GM21576 (cell line): ENCODE data around the gene IPCEF1.

Source experiments
- ATAC-seq: cut with Tn5 transposase; IDR thresholded peaks from one replicate; pipeline ENCODE4 v1.9.1; 2021; ENCODE audit warnings: mild to moderate bottlenecking, moderate library complexity; ENCODE audit not compliant: unreplicated experiment

The IPCEF1 gene, protein sequence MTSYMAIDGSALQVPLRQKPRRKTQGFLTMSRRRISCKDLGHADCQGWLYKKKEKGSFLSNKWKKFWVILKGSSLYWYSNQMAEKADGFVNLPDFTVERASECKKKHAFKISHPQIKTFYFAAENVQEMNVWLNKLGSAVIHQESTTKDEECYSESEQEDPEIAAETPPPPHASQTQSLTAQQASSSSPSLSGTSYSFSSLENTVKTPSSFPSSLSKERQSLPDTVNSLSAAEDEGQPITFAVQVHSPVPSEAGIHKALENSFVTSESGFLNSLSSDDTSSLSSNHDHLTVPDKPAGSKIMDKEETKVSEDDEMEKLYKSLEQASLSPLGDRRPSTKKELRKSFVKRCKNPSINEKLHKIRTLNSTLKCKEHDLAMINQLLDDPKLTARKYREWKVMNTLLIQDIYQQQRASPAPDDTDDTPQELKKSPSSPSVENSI

DNA sequence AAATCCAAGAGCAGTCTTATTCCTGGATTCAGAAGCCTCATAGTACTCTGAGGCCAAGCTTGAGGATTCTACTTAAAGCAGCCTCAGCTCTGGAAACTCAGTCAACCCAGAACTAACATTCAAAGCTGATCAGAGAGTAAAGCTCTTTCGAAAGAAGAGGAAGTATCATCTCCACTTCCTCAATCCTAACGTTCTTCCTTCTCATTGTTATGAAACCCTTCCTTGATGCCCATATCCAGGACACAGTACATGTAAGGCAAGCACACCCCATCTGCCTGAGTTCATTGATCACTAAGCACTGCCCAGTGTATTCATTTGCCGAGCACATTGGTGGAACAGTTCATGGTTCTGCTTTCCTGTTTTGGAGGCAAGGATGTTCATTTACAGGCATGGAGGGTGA, at the start of gene IPCEF1:
IPCEF1 (minus strand) TSS at position 114 of the 400 bp plus-strand sequence. CDS start 90,856 bp downstream, outside the sequence.
- ATAC-seq, result no peak

DNA sequence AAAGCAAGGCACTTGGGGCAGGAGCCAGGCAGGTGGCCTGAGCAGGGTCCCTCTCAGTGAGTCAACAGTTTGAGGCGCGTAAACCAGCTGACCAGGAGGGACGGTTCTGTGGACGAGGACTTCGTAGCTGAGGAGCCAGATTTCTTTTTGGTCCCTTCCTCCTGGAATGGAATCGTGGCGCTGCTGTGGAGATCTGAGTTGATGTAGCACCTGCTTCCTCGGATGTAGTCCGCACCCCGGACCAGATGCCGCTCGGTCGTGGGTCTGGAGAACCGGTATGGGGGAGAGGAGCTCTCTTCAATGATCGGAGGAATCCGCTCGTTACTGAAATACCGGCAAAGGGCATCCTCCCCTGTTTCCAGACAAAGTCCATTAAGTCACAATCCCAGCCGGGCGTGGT, 49.7 kb upstream of the IPCEF1 start:
- no peak for ATAC-seq

GRCh38 chr6:154404791-154405400, 48.3 kb upstream of the IPCEF1 start:
- no peak for ATAC-seq

- no peak for ATAC-seq
Measured at GRCh38 chr6:154403788-154404187, 47.2 kb upstream of the IPCEF1 start.

DNA sequence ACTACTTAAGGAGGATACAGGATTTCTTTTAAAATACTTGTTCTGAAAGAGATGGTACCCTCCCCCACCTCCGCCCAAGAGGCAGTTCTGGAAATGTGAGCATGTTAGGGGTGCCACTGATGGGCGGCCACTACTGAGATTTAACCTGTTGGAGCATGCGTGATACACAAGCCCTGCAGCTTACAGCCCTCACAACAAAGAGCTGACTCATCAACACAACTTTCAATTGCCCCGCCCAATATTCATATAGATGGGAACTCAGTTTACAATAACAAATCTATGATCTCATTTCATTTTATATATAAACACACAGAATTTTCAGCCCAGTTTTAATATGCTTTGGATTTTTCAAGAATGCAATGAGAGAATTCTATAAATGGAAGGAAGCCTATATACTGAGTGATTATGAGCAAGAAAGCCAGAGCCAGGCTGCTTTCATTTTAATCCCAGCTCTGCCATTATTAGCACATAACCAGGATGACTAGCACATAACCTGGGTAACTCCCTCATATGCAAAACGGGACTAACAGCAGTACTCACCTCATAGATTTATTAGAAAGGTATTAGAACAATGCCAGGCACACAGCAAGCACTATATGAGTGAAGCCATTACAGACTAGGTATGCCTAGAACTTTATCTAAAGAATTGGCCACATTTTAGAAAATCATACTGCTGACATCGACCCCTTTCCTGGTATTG, 45.6 kb upstream of the IPCEF1 start:
- ATAC-seq, result no peak

- ATAC-seq, result no peak
Measured at GRCh38 chr6:154399097-154399496, 42.5 kb upstream of the IPCEF1 start.

DNA sequence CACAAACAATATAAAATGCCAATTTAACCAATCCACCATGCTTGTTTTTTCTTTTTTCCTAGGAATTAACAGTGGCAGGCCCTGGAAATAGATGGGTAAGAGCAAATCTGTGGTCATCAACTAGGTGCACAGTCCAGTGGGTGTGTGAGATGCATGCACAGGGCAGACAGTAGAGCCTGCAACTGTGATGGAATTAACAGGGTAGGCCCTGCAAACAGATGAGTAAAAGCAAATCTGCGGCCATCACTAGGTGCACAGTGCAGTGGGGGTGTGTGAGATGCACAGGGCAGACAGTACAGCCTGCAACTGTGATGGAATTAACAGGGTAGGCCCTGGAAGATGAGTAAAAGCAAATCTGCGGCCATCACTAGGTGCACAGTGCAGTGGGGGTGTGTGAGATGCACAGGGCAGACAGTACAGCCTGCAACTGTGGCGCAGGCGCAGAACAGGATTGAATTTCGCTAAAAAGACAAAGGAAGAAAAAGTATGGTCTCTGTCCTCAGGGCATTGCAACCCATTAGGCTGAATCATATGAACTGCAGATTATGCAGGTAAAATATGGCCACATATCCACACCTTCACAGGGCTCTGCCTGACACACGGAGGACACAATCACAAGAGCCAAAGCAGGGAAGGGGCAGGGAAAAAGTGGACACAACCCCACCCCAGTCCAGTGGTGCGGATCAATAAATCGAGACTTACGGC, 41.0 kb upstream of the IPCEF1 start:
- ATAC-seq, result no peak

DNA sequence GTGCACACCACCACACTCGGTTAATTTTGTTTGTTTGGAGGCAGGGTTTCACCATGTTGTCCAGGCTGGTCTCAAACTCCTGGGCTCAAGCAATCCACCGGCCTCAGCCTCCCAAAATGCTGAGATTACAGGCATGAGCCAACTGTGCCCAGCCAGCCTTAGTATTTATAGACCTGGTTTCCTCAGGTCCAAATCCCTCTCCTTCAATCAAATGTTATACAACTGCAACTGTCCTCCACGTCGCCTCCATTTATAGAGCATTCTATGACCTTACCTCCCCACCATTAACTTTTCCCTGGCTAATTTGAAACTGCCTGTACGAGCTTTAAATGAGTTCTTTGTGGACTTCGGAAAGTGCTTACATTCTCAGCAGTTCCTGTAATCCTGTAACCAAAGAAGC, 39.3 kb upstream of the IPCEF1 start:
- ATAC-seq, result no peak

- ATAC-seq, result no peak
Measured at GRCh38 chr6:154395316-154395715, 38.7 kb upstream of the IPCEF1 start.

DNA sequence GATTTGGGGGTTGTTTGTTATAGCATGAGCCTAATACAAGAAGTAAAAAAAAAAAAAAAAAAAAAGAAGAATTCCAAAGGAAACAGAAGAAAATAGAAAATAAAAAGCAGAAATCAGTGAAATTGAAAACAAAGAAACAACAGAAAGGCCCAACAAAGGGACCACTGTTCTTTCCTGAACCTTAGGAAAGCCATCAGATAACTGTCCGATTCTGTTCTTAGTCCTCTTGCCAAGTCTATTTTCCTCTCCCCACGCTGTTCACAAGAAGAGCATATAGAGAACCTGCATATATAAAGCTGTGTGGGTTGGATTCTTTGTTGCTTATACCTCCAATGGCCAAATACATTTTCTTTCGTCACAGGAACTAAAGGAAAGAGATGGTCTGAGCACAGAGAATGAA, 38.0 kb upstream of the IPCEF1 start:
- no peak for ATAC-seq

DNA sequence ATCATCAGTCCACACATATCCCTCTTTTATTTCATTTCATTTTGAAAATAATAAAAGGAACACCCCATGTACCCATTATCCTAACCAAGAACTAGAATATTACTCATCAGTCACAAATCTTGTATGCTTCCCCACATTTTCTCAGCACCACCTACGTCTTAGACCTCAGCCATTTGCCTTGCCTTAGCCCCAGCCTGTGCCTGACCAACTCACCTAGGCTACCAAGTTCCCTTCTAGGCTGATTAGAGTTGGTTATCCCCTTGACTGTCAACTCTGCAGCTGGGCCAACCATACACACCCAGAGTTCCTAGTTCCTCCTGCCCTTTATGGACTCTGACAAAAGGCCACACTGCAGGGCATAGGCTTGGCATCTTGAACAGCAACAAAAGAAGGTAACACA, 33.4 kb upstream of the IPCEF1 start:
- ATAC-seq, result no peak

DNA sequence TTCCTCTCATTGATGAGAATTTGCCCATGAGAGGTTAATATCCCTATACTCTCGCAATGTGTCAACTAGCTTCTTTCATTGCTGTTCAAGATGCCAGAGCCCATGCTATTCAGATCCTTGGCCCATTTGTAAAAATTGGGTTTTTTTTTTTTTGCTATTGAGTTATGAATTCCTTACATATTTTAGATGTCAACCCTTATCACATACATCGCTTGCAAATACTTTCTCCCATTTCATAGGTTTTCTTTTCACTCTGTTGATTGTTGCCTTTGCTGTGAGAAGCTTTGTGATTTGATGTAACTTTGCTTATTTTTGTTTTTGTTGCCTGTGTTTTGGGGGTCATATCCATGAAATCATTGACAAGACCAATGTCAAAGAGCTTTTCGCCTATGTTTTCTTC, 32.2 kb upstream of the IPCEF1 start:
- ATAC-seq, result no peak

DNA sequence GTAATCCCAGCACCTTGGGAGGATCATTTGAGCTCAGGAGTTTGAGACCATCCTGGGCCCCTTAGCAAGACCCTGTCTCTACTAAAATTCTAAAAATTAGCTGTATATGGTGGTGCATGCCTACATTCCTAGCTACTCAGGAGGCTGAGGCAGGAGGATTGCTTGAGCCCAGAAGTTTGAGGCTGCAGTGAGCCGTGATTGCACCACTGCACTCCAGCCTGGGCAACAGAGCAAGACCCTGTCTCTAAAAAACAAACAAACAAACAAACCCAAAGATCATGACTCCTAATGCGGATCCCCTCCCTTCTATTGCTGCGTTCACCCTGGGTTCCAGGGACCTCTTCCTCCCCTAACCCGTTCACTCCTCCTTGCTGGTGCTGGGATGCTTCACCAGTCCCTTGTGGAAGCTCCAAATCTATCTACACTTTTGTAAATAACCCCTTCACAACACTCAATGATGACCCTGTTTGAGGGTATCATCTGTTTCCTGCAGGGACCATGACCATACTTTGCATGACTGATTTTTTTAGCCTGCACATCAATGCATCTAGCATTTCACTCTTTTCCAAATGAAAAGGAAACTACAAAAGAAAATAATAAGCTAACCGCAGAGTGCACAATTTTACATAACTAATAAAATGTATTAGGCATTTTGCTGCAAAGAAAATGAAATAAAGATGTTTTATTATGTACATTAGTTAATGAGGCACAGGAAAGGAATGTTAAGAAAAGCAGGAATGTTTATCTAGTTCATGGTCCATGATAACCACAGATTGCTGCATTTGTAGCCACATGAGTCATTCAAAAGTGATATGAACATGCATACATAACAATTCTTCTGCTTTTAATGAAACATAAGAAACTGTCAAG, 30.5 kb upstream of the IPCEF1 start:
- no peak for ATAC-seq

- no peak for ATAC-seq
Measured at GRCh38 chr6:154384191-154384590, 27.6 kb upstream of the IPCEF1 start.

DNA sequence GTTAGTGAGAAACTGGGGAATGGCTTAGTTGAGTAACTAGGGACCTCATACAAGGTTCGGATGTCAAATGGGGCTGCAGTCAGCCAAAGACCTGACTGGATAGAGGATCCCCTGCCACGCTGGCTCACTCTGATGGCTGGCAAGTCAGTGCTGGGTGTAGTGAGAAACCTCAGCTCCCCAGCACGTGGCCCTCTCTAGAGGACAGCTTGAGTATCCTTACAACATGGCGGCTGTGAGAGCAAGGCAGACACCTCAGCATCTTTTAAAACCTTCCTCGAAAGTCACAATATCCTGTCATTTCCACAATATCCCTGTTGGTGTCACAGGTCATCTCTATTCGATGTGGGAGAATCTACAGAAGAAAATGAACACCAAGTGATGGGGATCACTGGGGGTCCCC, 26.7 kb upstream of the IPCEF1 start:
- no peak for ATAC-seq

DNA sequence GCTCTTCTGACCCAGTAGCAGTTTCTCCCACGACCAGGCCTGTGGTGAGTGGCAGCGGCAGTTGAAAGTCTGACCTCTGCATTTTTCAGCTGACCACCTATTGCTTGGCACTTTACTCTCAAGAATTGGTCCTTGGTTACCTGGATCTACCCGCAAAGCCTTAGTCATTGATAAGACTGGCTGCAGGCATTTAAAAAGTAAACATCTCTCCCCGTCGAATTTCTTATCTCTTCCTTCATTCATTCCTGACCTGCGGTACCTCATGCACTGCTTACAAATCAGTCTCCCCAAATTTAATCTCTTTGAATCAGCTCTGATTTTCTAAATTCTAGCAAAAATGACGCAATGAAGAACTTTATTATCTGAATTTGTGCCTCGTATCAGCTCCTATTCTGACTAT, 26.1 kb upstream of the IPCEF1 start:
- no peak for ATAC-seq

DNA sequence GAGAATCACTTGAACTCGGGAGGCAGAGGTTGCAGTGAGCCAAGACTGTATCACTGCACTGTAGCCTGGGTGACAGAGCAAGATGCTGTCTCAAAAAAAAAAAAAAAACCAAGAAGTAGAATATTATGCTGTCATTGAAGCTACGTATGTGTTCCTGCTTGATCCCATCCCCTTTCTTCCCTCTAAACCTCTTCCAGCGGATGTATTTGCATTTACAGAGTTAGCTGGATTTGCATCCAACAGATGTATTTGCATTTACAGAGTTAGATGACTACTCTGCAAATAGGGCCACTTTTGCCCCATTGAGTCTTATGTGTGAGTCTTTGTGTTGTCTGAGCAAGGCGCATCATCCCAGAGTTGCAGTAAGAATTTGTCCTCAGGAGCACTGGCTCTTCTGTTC, 24.9 kb upstream of the IPCEF1 start:
- ATAC-seq, result no peak

DNA sequence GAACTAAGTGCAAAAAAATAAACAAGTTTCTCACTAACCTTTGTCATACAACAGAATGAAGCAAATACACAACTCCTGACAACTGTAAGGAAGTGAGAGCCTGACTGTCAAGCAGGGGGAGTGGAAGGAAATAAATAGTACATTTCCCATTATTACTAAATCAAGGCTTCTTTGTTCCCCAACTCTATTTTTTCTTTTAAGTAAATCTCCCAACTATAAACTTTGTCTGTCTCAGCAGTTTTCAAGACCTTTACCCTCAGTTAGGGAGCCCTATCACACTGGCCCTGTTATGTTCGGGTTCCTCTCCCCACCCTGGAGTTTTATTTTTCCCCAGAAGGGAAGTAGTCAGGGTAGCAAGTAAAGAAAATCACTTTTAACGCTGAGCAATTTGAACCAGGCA, 24.1 kb upstream of the IPCEF1 start:
- no peak for ATAC-seq

- no peak for ATAC-seq
Measured at GRCh38 chr6:154379585-154379984, 23.0 kb upstream of the IPCEF1 start.

DNA sequence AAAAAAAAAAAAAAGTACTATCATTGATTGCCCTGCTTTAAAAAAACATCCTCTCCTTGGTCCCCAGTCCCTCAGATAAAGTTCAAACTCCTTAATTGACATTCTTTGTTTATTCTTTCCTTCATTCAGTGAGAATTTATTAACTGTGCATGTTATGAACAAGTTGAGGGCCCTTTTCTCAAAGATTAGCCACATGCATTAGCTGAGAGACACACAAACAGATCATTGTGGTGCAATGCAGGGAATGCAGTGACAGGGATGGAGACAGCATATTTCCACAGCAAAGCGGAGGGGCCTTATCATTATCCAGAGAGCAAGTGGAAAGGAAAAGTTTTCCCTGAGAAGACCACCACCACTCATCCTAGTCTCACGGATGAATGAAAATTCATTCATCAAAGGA, 21.9 kb upstream of the IPCEF1 start:
- no peak for ATAC-seq
